Renal cortical epithelial cell (primary cell): ENCODE measurements around the gene HEXIM2. TPM values are rescaled to one million over a fixed set of nuclear protein-coding genes. Genes with fewer than 3 reads are reported as not detected.

Experiments
- DNase-seq: peaks from one replicate; pipeline ENCODE4 v3.0.0-alpha.2; 2011; ENCODE audit warnings: low read depth
- total RNA-seq: library from RNA; depleted of rRNA; stranded (reverse); fragments of >200 nt; gene quantifications from 2 replicates; pipeline ENCODE4 v1.2.3, GENCODE V29; 2014

The HEXIM2 gene
- total RNA-seq, 1 donor from 2014 or later, result 7.3 TPM

- DNase-seq, result no peak
These were observed 7.5 kb downstream of the HEXIM2 start for GRCh38 chr17:45168991-45169752.

GRCh38 chr17:45170280-45170930 lies 8.7 kb downstream of the HEXIM2 start:
- DNase-seq, result no peak

- DNase-seq, result peak; percentile 90
These were observed 9.3 kb downstream of the HEXIM2 start for GRCh38 chr17:45170931-45171337.

GRCh38 chr17:45171338-45172231 lies 9.9 kb downstream of the HEXIM2 start:
- DNase-seq, result peak; percentile 84

GRCh38 chr17:45172232-45172540 lies 10.5 kb downstream of the HEXIM2 start:
- no peak for DNase-seq

- peak; percentile 95 for DNase-seq
These were observed 11.0 kb downstream of the HEXIM2 start for GRCh38 chr17:45172541-45173286.

GRCh38 chr17:45175759-45176115 lies 14.1 kb downstream of the HEXIM2 start:
- DNase-seq, result no peak

- DNase-seq, result no peak
These were observed 15.9 kb downstream of the HEXIM2 start for GRCh38 chr17:45177563-45177962.

GRCh38 chr17:45184144-45184543 lies 22.5 kb downstream of the HEXIM2 start:
- DNase-seq, result peak; percentile 42

GRCh38 chr17:45186801-45187354 lies 25.2 kb downstream of the HEXIM2 start:
- DNase-seq, result no peak

GRCh38 chr17:45189009-45189408 lies 27.3 kb downstream of the HEXIM2 start:
- DNase-seq, result no peak

GRCh38 chr17:45190503-45191255 lies 29.0 kb downstream of the HEXIM2 start:
- DNase-seq, result peak; percentile 47

- DNase-seq, result no peak
These were observed 33.7 kb downstream of the HEXIM2 start for GRCh38 chr17:45195424-45195823.

- DNase-seq, result no peak
These were observed 35.4 kb downstream of the HEXIM2 start for GRCh38 chr17:45197108-45197507.

- DNase-seq, result peak; percentile 67
These were observed 36.1 kb downstream of the HEXIM2 start for GRCh38 chr17:45197555-45198334.

GRCh38 chr17:45200701-45201100 lies 39.0 kb downstream of the HEXIM2 start:
- DNase-seq, result no peak

- no peak for DNase-seq
These were observed 39.8 kb downstream of the HEXIM2 start for GRCh38 chr17:45201457-45201856.

- peak; percentile 62 for DNase-seq
These were observed 40.2 kb downstream of the HEXIM2 start for GRCh38 chr17:45201880-45202279.

- DNase-seq, result peak; percentile 55
These were observed 57.4 kb downstream of the HEXIM2 start for GRCh38 chr17:45218895-45219661.
